Small intestine (tissue), 16 donors: ENCODE results near the gene SCARF2. TPM values are rescaled to one million over a fixed set of nuclear protein-coding genes. Genes with fewer than 3 reads are reported as not detected.
"Not testable (repeated sequence)": the region's sequence is repeated elsewhere in the genome, so short reads cannot be mapped to it uniquely, and the experiment has no call there.

Experiments used
- DNase-seq, 2 donors: peaks; one replicate each; pipeline versions ENCODE4 v3.0.0 to v3.0.0-alpha.2; 2013
- FAIRE-seq: peaks from 2 replicates; lab custom pipeline; 2012; peaks lifted over from hg19 to GRCh38; lab: Jason Lieb, UNC
- H3K27ac ChIP-seq, 3 donors: one replicate each; pipeline ENCODE4 v1.5.1; 2013; ENCODE audit warnings: low read length in 2 of 3, mild to moderate bottlenecking in 2 of 3, control low read depth in 1 of 3, inconsistent platforms in 1 of 3, low read depth in 1 of 3, moderate library complexity in 1 of 3
- H3K27me3 ChIP-seq, 3 donors: one replicate each; pipeline ENCODE4 v1.6.1; 2013; ENCODE audit warnings: low read length in 3 of 3, inconsistent platforms in 1 of 3; ENCODE audit not compliant: control insufficient read depth in 3 of 3, insufficient read depth in 3 of 3
- H3K36me3 ChIP-seq, 3 donors: one replicate each; pipeline ENCODE4 v1.6.1; 2013; ENCODE audit warnings: low read length in 3 of 3, inconsistent platforms in 1 of 3, low read depth in 1 of 3, mild to moderate bottlenecking in 1 of 3, moderate library complexity in 1 of 3; ENCODE audit not compliant: control insufficient read depth in 3 of 3, insufficient read depth in 2 of 3
- H3K4me1 ChIP-seq, 3 donors: one replicate each; pipeline ENCODE4 v1.6.1; 2013; ENCODE audit warnings: low read length in 2 of 3, inconsistent platforms in 1 of 3, low read depth in 1 of 3, mild to moderate bottlenecking in 1 of 3, moderate library complexity in 1 of 3; ENCODE audit not compliant: control insufficient read depth in 3 of 3, insufficient read depth in 2 of 3
- H3K4me3 ChIP-seq, 3 donors: one replicate each; pipeline ENCODE4 v1.5.1; 2013; ENCODE audit warnings: low read length in 3 of 3, control low read depth in 1 of 3, inconsistent platforms in 1 of 3, low read depth in 1 of 3, mild to moderate bottlenecking in 1 of 3, moderate library complexity in 1 of 3
- H3K9me3 ChIP-seq, 2 donors: one replicate each; pipeline ENCODE4 v1.6.1; 2013; ENCODE audit warnings: low read depth in 1 of 2, low read length in 1 of 2; ENCODE audit not compliant: control insufficient read depth in 2 of 2, insufficient read depth in 1 of 2
- WGBS, 3 donors: extraction: QIAGEN DNeasy Blood & Tissue Kit; methylation state at CpG; one replicate each; pipeline ENCODE4 v1.1.7; 2013; 5-methylcytosine and 5-hydroxymethylcytosine counted together
- long read RNA-seq, 10 donors: transcript quantifications; one replicate each; lab custom pipeline, GENCODE V29; 2026
- polyA plus RNA-seq, 4 donors: library from polyadenylated mRNA; stranded (reverse) in 3 of 4; unstranded in 1 of 4; fragments of 200-250 nt in 3 of 4; fragments of 120-200 nt in 1 of 4; gene quantifications; one replicate each; pipeline versions ENCODE4 v1.2.1 to v1.2.3, GENCODE V29; 2013
- donor health status: healthy with polysubstance abuse.
- donor health status: control.
- donor health status: control.
- donor health status: Bipolar disorder and iron deficiency.
- donor health status: healthy.

The SCARF2 gene, protein sequence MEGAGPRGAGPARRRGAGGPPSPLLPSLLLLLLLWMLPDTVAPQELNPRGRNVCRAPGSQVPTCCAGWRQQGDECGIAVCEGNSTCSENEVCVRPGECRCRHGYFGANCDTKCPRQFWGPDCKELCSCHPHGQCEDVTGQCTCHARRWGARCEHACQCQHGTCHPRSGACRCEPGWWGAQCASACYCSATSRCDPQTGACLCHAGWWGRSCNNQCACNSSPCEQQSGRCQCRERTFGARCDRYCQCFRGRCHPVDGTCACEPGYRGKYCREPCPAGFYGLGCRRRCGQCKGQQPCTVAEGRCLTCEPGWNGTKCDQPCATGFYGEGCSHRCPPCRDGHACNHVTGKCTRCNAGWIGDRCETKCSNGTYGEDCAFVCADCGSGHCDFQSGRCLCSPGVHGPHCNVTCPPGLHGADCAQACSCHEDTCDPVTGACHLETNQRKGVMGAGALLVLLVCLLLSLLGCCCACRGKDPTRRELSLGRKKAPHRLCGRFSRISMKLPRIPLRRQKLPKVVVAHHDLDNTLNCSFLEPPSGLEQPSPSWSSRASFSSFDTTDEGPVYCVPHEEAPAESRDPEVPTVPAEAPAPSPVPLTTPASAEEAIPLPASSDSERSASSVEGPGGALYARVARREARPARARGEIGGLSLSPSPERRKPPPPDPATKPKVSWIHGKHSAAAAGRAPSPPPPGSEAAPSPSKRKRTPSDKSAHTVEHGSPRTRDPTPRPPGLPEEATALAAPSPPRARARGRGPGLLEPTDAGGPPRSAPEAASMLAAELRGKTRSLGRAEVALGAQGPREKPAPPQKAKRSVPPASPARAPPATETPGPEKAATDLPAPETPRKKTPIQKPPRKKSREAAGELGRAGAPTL
- 1 to 10 TPM in 2 of 4 donors, under 1 TPM in 2; 0.22 to 3.1 (median 1.5) TPM for polyA plus RNA-seq
- long read RNA-seq, donor 1, partial matches to known transcripts, result 0 of 4 reads
- long read RNA-seq, donor 1, other reads (novel, unspliced or antisense), result 0 of 4 reads
- long read RNA-seq, donor 2, result 0 reads
- long read RNA-seq, donor 3, partial matches to known transcripts, result 0 of 3 reads
- long read RNA-seq, donor 3, other reads (novel, unspliced or antisense), result 0 of 3 reads
- long read RNA-seq, donor 4, result 0 reads
- long read RNA-seq, donor 5, partial matches to known transcripts, result 0 of 1 reads
- long read RNA-seq, donor 5, other reads (novel, unspliced or antisense), result 0 of 1 reads
- long read RNA-seq, donor 6, result 0 reads
- long read RNA-seq, donor 7, result 0 reads
- long read RNA-seq, donor 8, result 0 reads
- long read RNA-seq, donor 9, result 0 reads
- long read RNA-seq, donor 10, partial matches to known transcripts, result 0 of 1 reads
- long read RNA-seq, donor 10, other reads (novel, unspliced or antisense), result 0 of 1 reads

- H3K4me3 ChIP-seq, result peak within 1 kb of the TSS; percentile 14 to 64 (median 46)
- no peaks in the 10 kb centered on the region for H3K9me3 ChIP-seq
- H3K27me3 ChIP-seq, result peaks cover 15 to 62% (median 27%) of the 10 kb centered on the region in 3 donors
- DNase-seq, result peak in 1 of 2 donors; percentile 58
- peaks cover 0 to 38% (median 3%) of the 10 kb centered on the region in 3 donors for H3K36me3 ChIP-seq
- H3K27ac ChIP-seq, result peak within 1 kb of the TSS in 2 of 3 donors; percentile 53 to 74
- WGBS, 3 donors, result 3 to 10% (median 7%) methylated on average over 61 to 95 of the region's 95 CpGs
- H3K4me1 ChIP-seq, result peaks cover 0 to 21% (median 0%) of the 10 kb centered on the region in 3 donors
- FAIRE-seq, result no peak
These were observed at the start of gene SCARF2 for GRCh38 chr22:20437613-20438426. Gene SCARF2, minus strand, starts transcription at chr22:20437825. Its CDS starts 71 bp downstream, at chr22:20437754.

GRCh38 chr22:20486229-20486628 is 48.6 kb upstream of the SCARF2 start:
- FAIRE-seq (no peak), DNase-seq (no peak)
- Histone ChIP-seq H3K27me3 (no peaks in the 10 kb centered on the region), H3K4me1 (no peaks in the 10 kb centered on the region), H3K4me3 (no peak overlapping the region), H3K9me3 (no peaks in the 10 kb centered on the region), H3K27ac (no peak overlapping the region), H3K36me3 (peaks cover 0 to 22% (median 0%) of the 10 kb centered on the region in 3 donors)
- 86 to 94% (median 93%) methylated on average over 2 of the region's 2 CpGs for WGBS, 3 donors

- H3K4me3 ChIP-seq, result no peak overlapping the region
- DNase-seq, result no peak
- H3K27me3 ChIP-seq, result no peaks in the 10 kb centered on the region
- H3K9me3 ChIP-seq, result no peaks in the 10 kb centered on the region
- no peak overlapping the region for H3K27ac ChIP-seq
- no peak for FAIRE-seq
- H3K36me3 ChIP-seq, result peaks cover 0 to 22% (median 0%) of the 10 kb centered on the region in 3 donors
- 89 to 95% (median 93%) methylated on average over 4 of the region's 4 CpGs for WGBS, 3 donors
- no peaks in the 10 kb centered on the region for H3K4me1 ChIP-seq
These were observed 47.5 kb upstream of the SCARF2 start for GRCh38 chr22:20484948-20485683.

- FAIRE-seq, result no peak
- no peak overlapping the region for H3K4me3 ChIP-seq
- no peaks in the 10 kb centered on the region for H3K27me3 ChIP-seq
- DNase-seq, result no peak
- H3K27ac ChIP-seq, result no peak overlapping the region
- 95 to 96% (median 96%) methylated on average over 14 of the region's 14 CpGs for WGBS, 3 donors
- peaks cover 0 to 18% (median 0%) of the 10 kb centered on the region in 3 donors for H3K36me3 ChIP-seq
- H3K4me1 ChIP-seq, result no peaks in the 10 kb centered on the region
- H3K9me3 ChIP-seq, result no peaks in the 10 kb centered on the region
These were observed 46.1 kb upstream of the SCARF2 start for GRCh38 chr22:20483771-20484170.

DNA sequence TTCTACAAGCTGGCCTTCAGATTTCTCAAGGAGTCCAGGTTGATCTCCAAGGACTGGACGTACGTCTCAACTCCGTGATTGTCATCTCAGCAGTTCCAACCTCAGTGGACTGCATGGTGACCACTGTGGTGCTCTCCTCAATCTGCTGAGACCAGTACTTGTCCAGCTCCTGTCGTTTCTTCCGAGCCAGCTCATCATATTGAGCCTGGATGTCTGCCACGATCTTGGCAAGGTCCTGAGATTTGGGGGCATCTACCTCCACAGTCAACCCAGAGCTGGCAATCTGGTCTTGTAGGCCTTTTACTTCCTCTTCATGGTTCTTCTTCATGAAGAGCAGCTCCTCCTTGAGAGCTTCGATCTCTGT is 45.5 kb upstream of the SCARF2 start:
- not testable (repeated sequence) for H3K9me3 ChIP-seq

DNA sequence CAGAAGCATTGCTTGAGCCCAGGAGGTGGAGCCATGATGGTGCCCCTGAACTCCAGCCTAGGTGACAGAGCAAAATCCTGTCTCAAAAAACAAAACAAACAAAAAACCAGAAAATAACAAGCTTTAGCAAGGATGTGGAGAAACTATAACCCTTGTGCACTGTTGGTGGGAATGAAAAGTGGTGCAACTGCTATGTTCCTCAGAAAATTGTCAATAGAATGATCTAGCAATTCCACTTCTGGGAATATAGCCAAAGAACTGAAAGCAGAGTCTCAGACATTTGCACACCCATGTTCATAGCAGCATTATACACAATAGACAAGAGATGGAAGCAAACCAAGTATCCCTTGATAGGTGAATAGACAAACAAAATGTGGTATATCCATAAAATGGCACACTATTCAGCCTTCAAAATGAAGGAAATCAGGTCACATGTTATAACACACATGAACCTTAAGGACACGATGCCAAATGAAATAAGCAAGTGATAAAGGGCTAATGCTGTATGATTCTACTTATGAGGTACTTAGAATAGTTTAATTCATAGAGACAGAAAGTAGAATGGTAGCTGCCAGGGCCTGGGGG is 42.1 kb upstream of the SCARF2 start:
- WGBS, 3 donors, result 96 to 97% (median 97%) methylated on average over 1 of the region's 1 CpG
- DNase-seq, result no peak
- FAIRE-seq, result no peak

More for the DNA sequence above, 45.5 kb upstream of the SCARF2 start:
- H3K4me1 ChIP-seq, H3K27ac ChIP-seq, H3K4me3 ChIP-seq, H3K27me3 ChIP-seq, DNase-seq, FAIRE-seq: not testable (repeated sequence)
- peaks cover 0 to 14% (median 0%) of the 10 kb centered on the region in 3 donors for H3K36me3 ChIP-seq
- WGBS, 3 donors, result 96 to 98% (median 97%) methylated on average over 7 of the region's 7 CpGs

GRCh38 chr22:20478059-20478458 is 40.4 kb upstream of the SCARF2 start:
- H3K27ac ChIP-seq, FAIRE-seq, H3K36me3 ChIP-seq, H3K27me3 ChIP-seq, H3K9me3 ChIP-seq, H3K4me1 ChIP-seq, H3K4me3 ChIP-seq, DNase-seq: not testable (repeated sequence)
- WGBS, 3 donors, result 94 to 96% (median 96%) methylated on average over 6 of the region's 6 CpGs

More for the DNA sequence above, 42.1 kb upstream of the SCARF2 start:
- Histone ChIP-seq H3K27ac (no peak overlapping the region), H3K27me3 (no peaks in the 10 kb centered on the region), H3K36me3 (peaks cover 0 to 7% (median 0%) of the 10 kb centered on the region in 3 donors), H3K4me1 (no peaks in the 10 kb centered on the region), H3K4me3 (no peak overlapping the region), H3K9me3 (no peaks in the 10 kb centered on the region)
